Thymus (tissue), 11 donors: Measurements from ENCODE around the gene NXPE4. TPM values are rescaled to one million over a fixed set of nuclear protein-coding genes. Genes with fewer than 3 reads are reported as not detected.

ENCODE experiments used
- DNase-seq, 9 donors: peaks; one replicate each; pipeline ENCODE4 v3.0.0-alpha.2; 2013; ENCODE audit warnings: low spot score in 9 of 9, low read depth in 6 of 9, missing footprints in 1 of 9
- H3K27ac ChIP-seq, 2 donors: one replicate each; pipeline ENCODE4 v1.5.1; 2013; ENCODE audit warnings: control low read depth in 1 of 2, low read depth in 1 of 2, low read length in 1 of 2, mild to moderate bottlenecking in 1 of 2, moderate library complexity in 1 of 2
- H3K27me3 ChIP-seq, 2 donors: one replicate each; pipeline ENCODE4 v1.5.1; 2013; ENCODE audit warnings: low read length in 1 of 2; ENCODE audit not compliant: control insufficient read depth in 2 of 2, insufficient read depth in 1 of 2
- H3K36me3 ChIP-seq, 2 donors: one replicate each; pipeline ENCODE4 v1.5.1; 2013; ENCODE audit warnings: low read length in 1 of 2, mild to moderate bottlenecking in 1 of 2, moderate library complexity in 1 of 2; ENCODE audit not compliant: control insufficient read depth in 2 of 2, insufficient read depth in 2 of 2
- H3K4me1 ChIP-seq, 2 donors: one replicate each; pipeline ENCODE4 v1.5.1; 2013; ENCODE audit warnings: low read length in 2 of 2; ENCODE audit not compliant: control insufficient read depth in 2 of 2, insufficient read depth in 2 of 2
- H3K4me3 ChIP-seq, 2 donors: one replicate each; pipeline ENCODE4 v1.5.1; 2013; ENCODE audit warnings: low read length in 2 of 2, control low read depth in 1 of 2, mild to moderate bottlenecking in 1 of 2
- H3K9me3 ChIP-seq, 2 donors: one replicate each; pipeline ENCODE4 v1.5.1; 2013; ENCODE audit warnings: low read length in 1 of 2, mild to moderate bottlenecking in 1 of 2; ENCODE audit not compliant: control insufficient read depth in 2 of 2, insufficient read depth in 1 of 2
- WGBS: extraction: QIAGEN DNeasy Blood & Tissue Kit; methylation state at CpG from one replicate; pipeline ENCODE4 v1.1.7; 2013; 5-methylcytosine and 5-hydroxymethylcytosine counted together
- polyA plus RNA-seq: library from polyadenylated mRNA; stranded (reverse); fragments of 200-250 nt; gene quantifications from one replicate; pipeline ENCODE4 v1.2.3, GENCODE V29; 2013
- total RNA-seq: library from RNA; stranded (reverse); fragments of 120-200 nt; gene quantifications from one replicate; pipeline ENCODE4 v1.2.4, GENCODE V29; 2013
- donor health status: healthy.

NXPE4 gene
- total and polyA plus RNA-seq, 2 donors, result 0.02 TPM; not detected in 1

GRCh38 chr11:114525682-114526081 lies 69.9 kb downstream of the NXPE4 start:
- no peak overlapping the region for H3K27ac ChIP-seq
- WGBS, result 89% methylated on average over 2 of the region's 2 CpGs

GRCh38 chr11:114524122-114524521 lies 71.5 kb downstream of the NXPE4 start:
- no peaks in the 10 kb centered on the region for H3K36me3 ChIP-seq
- no peaks in the 10 kb centered on the region for H3K4me1 ChIP-seq
- H3K27me3 ChIP-seq, result no peaks in the 10 kb centered on the region
- 95% methylated on average over 1 of the region's 1 CpG for WGBS
- no peak overlapping the region for H3K27ac ChIP-seq
- H3K9me3 ChIP-seq, result no peaks in the 10 kb centered on the region
- no peak overlapping the region for H3K4me3 ChIP-seq
- DNase-seq, result no peak

More at GRCh38 chr11:114525682-114526081, 69.9 kb downstream of the NXPE4 start:
- Histone ChIP-seq H3K9me3 (no peaks in the 10 kb centered on the region), H3K27me3 (no peaks in the 10 kb centered on the region), H3K4me3 (no peak overlapping the region), H3K36me3 (no peaks in the 10 kb centered on the region), H3K4me1 (no peaks in the 10 kb centered on the region)
- DNase-seq, result no peak

GRCh38 chr11:114522818-114523217 lies 72.8 kb downstream of the NXPE4 start:
- Histone ChIP-seq H3K27ac (no peak overlapping the region), H3K4me1 (no peaks in the 10 kb centered on the region), H3K9me3 (no peaks in the 10 kb centered on the region), H3K4me3 (no peak overlapping the region), H3K36me3 (no peaks in the 10 kb centered on the region), H3K27me3 (no peaks in the 10 kb centered on the region)
- DNase-seq, result no peak
- 75% methylated on average over 2 of the region's 2 CpGs for WGBS

Other genes with a start within 250 kb of the NXPE4 start
- 11.5 TPM for gene C11orf71, start 195.3 kb downstream of the NXPE4 start, total RNA-seq
- 22.9 TPM for gene C11orf71, start 195.3 kb downstream of the NXPE4 start, polyA plus RNA-seq
- gene RBM7, start 195.1 kb downstream of the NXPE4 start, total RNA-seq, result 35.7 TPM
- 22.7 TPM for gene RBM7, start 195.1 kb downstream of the NXPE4 start, polyA plus RNA-seq
- gene REXO2, start 156.3 kb downstream of the NXPE4 start, total RNA-seq, result 39.4 TPM
- 74.7 TPM for gene REXO2, start 156.3 kb downstream of the NXPE4 start, polyA plus RNA-seq
- gene NXPE1, start 35.9 kb downstream of the NXPE4 start, total RNA-seq, result 0.05 TPM
- gene NXPE1, start 35.9 kb downstream of the NXPE4 start, polyA plus RNA-seq, result not detected
- 0.05 TPM for gene NXPE2, start 82.7 kb upstream of the NXPE4 start, total RNA-seq
- 0.07 TPM for gene NXPE2, start 82.7 kb upstream of the NXPE4 start, polyA plus RNA-seq